HG03558 (cell line): ENCODE measurements around the gene ADGRF3.
"Not testable (repeated sequence)": the region's sequence is repeated elsewhere in the genome, so short reads cannot be mapped to it uniquely, and the experiment has no call there.

Experiments used
- ATAC-seq: cut with Tn5 transposase; IDR thresholded peaks from one replicate; pipeline ENCODE4 v1.9.1; 2021; ENCODE audit warnings: moderate number of reproducible peaks; ENCODE audit not compliant: unreplicated experiment; ENCODE audit errors: extremely low read depth

ADGRF3 gene

GRCh38 chr2:26325851-26326250, 20.7 kb downstream of the ADGRF3 start:
- ATAC-seq = no peak

GRCh38 chr2:26324903-26325302, 21.7 kb downstream of the ADGRF3 start:
- ATAC-seq = no peak

GRCh38 chr2:26324479-26324878, 22.1 kb downstream of the ADGRF3 start:
- not testable (repeated sequence) for ATAC-seq

GRCh38 chr2:26318950-26319349, 27.6 kb downstream of the ADGRF3 start:
- ATAC-seq = no peak

- ATAC-seq = no peak
Measured at GRCh38 chr2:26317377-26318105, 29.0 kb downstream of the ADGRF3 start.

GRCh38 chr2:26316845-26317244, 29.7 kb downstream of the ADGRF3 start:
- ATAC-seq = no peak

GRCh38 chr2:26316041-26316440, 30.5 kb downstream of the ADGRF3 start:
- no peak for ATAC-seq

GRCh38 chr2:26314243-26314642, 32.3 kb downstream of the ADGRF3 start:
- no peak for ATAC-seq

- ATAC-seq = no peak
Measured at GRCh38 chr2:26313446-26313845, 33.1 kb downstream of the ADGRF3 start.

- no peak for ATAC-seq
Measured at GRCh38 chr2:26312471-26312870, 34.1 kb downstream of the ADGRF3 start.

GRCh38 chr2:26309921-26310320, 36.7 kb downstream of the ADGRF3 start:
- ATAC-seq = no peak

- ATAC-seq = no peak
Measured at GRCh38 chr2:26305540-26305939, 41.0 kb downstream of the ADGRF3 start.

GRCh38 chr2:26305094-26305493, 41.5 kb downstream of the ADGRF3 start:
- ATAC-seq = not testable (repeated sequence)

- ATAC-seq = no peak
Measured at GRCh38 chr2:26302846-26303245, 43.7 kb downstream of the ADGRF3 start.

GRCh38 chr2:26300234-26300925, 46.2 kb downstream of the ADGRF3 start:
- ATAC-seq = no peak

- ATAC-seq = no peak
Measured at GRCh38 chr2:26299471-26300101, 47.0 kb downstream of the ADGRF3 start.

- ATAC-seq = no peak
Measured at GRCh38 chr2:26298638-26299393, 47.8 kb downstream of the ADGRF3 start.

- ATAC-seq = no peak
Measured at GRCh38 chr2:26298286-26298637, 48.3 kb downstream of the ADGRF3 start.

- no peak for ATAC-seq
Measured at GRCh38 chr2:26297061-26297460, 49.5 kb downstream of the ADGRF3 start.

- ATAC-seq = no peak
Measured at GRCh38 chr2:26295511-26295910, 51.1 kb downstream of the ADGRF3 start.

- ATAC-seq = no peak
Measured at GRCh38 chr2:26292646-26293045, 53.9 kb downstream of the ADGRF3 start.
